Measurements from ENCODE around the gene FAM184B. TPM values are rescaled to one million over a fixed set of nuclear protein-coding genes. Genes with fewer than 3 reads are reported as not detected.

FAM184B gene
- total and polyA plus RNA-seq, 11 donors = 0.04 to 0.08 TPM; not detected in 9

DNA sequence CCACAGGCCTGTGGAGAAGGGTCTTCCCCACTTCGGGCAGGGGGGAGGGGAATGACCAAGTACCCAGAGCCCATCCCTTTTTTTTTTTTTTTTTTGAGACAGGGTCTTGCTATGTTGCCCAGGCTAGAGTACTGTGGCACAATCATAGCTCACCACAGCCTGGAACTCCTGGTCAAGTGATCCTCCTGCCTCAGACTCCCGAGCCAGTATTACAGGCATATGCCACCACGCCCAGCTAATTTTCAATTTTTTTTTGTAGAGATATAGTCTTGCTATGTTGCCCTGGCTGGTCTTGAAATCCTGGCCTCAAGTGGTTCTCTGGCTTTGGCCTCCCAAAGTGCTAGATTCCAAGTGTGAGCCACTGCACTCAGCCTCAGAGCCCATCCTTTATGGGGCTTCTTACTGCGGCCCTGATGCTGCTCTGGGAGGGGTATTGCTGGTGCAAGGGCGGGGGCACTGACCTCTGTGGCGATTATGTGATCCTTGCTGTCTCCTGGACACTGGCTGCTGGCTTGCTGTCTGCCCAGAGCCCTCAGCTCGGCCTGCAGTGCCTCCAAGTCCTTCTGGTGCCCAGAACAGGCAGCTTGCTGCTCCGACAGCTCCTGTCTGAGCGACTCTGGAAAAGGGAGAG, 134.1 kb downstream of the FAM184B start:
- WGBS, 4 donors = 81 to 89% (median 86%) methylated on average over 8 to 9 of the region's 9 CpGs
- DNase-seq = no peak
- intact Hi-C loops (cut with DNase I) = no loop called here
- TF ChIP-seq, protein P1, sequence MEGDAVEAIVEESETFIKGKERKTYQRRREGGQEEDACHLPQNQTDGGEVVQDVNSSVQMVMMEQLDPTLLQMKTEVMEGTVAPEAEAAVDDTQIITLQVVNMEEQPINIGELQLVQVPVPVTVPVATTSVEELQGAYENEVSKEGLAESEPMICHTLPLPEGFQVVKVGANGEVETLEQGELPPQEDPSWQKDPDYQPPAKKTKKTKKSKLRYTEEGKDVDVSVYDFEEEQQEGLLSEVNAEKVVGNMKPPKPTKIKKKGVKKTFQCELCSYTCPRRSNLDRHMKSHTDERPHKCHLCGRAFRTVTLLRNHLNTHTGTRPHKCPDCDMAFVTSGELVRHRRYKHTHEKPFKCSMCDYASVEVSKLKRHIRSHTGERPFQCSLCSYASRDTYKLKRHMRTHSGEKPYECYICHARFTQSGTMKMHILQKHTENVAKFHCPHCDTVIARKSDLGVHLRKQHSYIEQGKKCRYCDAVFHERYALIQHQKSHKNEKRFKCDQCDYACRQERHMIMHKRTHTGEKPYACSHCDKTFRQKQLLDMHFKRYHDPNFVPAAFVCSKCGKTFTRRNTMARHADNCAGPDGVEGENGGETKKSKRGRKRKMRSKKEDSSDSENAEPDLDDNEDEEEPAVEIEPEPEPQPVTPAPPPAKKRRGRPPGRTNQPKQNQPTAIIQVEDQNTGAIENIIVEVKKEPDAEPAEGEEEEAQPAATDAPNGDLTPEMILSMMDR (IDR thresholded peaks at IDR 0.05) = no peak
- no peak for TF ChIP-seq POLR2A (IDR thresholded peaks at IDR 0.05)
- Histone ChIP-seq H3K27ac (no peak overlapping the region), H3K36me3 (no peaks in the 10 kb centered on the region), H3K27me3 (no peaks in the 10 kb centered on the region), H3K4me1 (no peaks in the 10 kb centered on the region), H3K9me3 (peaks cover 0 to 4% (median 0%) of the 10 kb centered on the region in 12 donors), H3K4me3 (no peak overlapping the region)
- ATAC-seq = no peak

GRCh38 chr4:17646693-17647092, 134.7 kb downstream of the FAM184B start:
- 64 to 75% (median 74%) methylated on average over 3 of the region's 3 CpGs for WGBS, 4 donors
- H3K27me3 ChIP-seq = no peaks in the 10 kb centered on the region
- intact Hi-C loops (cut with DNase I) = no loop called here
- H3K9me3 ChIP-seq = peaks cover 0 to 4% (median 0%) of the 10 kb centered on the region in 12 donors
- H3K4me1 ChIP-seq = peaks cover 0 to 3% (median 0%) of the 10 kb centered on the region in 12 donors
- H3K36me3 ChIP-seq = no peaks in the 10 kb centered on the region
- no peak overlapping the region for H3K27ac ChIP-seq
- no peak overlapping the region for H3K4me3 ChIP-seq
- DNase-seq = no peak
- no peak for ATAC-seq
- TF ChIP-seq POLR2A (IDR thresholded peaks at IDR 0.05) = no peak
- TF ChIP-seq, protein P1 (IDR thresholded peaks at IDR 0.05) = no peak

DNA sequence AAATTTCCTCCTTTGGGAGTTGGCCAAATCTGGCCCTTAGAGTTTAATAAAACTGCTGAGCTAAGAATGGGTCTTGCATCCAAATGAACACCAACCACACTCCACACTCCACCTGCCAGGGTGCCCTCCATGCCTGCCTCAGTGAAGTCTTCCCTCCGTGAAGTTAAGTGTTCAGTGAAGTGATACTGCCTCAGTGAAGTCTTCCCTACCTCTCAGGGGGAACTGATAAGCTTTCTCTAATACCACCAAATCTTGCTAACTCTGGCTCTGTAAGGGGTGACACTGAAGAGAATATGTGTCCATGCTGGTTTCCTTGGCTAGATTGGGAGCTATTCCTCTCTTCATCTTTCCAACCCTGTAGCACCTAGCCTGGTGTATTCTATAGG, 139.0 kb downstream of the FAM184B start:
- 75 to 92% (median 82%) methylated on average over 1 of the region's 1 CpG for WGBS, 4 donors
- TF ChIP-seq, protein P1 (IDR thresholded peaks at IDR 0.05) = no peak
- TF ChIP-seq POLR2A (IDR thresholded peaks at IDR 0.05) = no peak
- Histone ChIP-seq H3K27ac (no peak overlapping the region), H3K9me3 (peaks cover 0 to 4% (median 0%) of the 10 kb centered on the region in 12 donors), H3K36me3 (peaks cover 0 to 7% (median 0%) of the 10 kb centered on the region in 9 donors), H3K27me3 (no peaks in the 10 kb centered on the region), H3K4me3 (no peak overlapping the region), H3K4me1 (peaks cover 0 to 3% (median 0%) of the 10 kb centered on the region in 12 donors)
- DNase-seq (no peak), ATAC-seq (no peak)
- intact Hi-C loops (cut with DNase I) = no loop called here

DNA sequence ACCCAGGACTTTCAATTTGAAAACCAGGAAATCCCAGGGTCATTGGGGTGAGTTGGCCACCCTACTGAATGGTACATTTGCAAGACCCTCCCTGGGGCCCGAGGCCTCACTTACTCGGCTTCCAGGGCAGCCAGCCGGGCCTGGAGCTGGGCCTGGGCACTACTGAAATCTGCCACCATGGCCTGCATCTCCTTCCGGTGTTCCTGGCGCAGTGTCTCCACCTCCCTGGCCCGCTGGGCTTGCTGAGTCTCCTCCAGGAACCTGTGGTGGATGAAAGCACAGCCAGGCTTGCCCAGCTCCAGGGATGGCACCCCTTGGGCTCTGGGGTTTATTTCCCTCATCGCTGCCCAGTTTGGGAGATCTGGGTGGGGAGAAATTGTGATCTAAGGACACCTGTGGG, 142.3 kb downstream of the FAM184B start:
- DNase-seq (no peak), ATAC-seq (no peak)
- H3K9me3 ChIP-seq = no peaks in the 10 kb centered on the region
- H3K27me3 ChIP-seq = no peaks in the 10 kb centered on the region
- peaks cover 0 to 6% (median 0%) of the 10 kb centered on the region in 12 donors for H3K4me1 ChIP-seq
- no peak overlapping the region for H3K4me3 ChIP-seq
- intact Hi-C loops (cut with DNase I) = loop anchor here in 6 of 10 donors (2.0 to 10.0 kb wide), 6 partner anchors 92 to 956 kb away; partner anchors contain the start of gene FAM184B (in 1 of the 6)
- no peak overlapping the region for H3K27ac ChIP-seq
- 77 to 93% (median 78%) methylated on average over 6 to 7 of the region's 7 CpGs for WGBS, 4 donors
- no peak for TF ChIP-seq POLR2A (IDR thresholded peaks at IDR 0.05)
- TF ChIP-seq, protein P1 (IDR thresholded peaks at IDR 0.05) = no peak
- peaks cover 0 to 25% (median 18%) of the 10 kb centered on the region in 9 donors for H3K36me3 ChIP-seq

Data from heart left ventricle (tissue), 16 donors.